H1 (cell line): ENCODE measurements around the gene YPEL2. TPM values are rescaled to one million over a fixed set of nuclear protein-coding genes. Genes with fewer than 3 reads are reported as not detected.

ENCODE experiments used
- CTCF ChIA-PET: fragments of 300-600 bp; sonication (Branson Sonifier 250); formaldehyde crosslinking; loops from one replicate; lab custom pipeline; 2021; ENCODE audit not compliant: partially characterized antibody; lab: Charles Lee
- POLR2A ChIA-PET: fragments of 300-600 bp; sonication (Branson Sonifier 250); formaldehyde crosslinking; loops from one replicate; lab custom pipeline; 2021; ENCODE audit warnings: inconsistent platforms; ENCODE audit not compliant: partially characterized antibody; lab: Charles Lee
- DNase-seq, 2 experiments: peaks; one replicate each; pipeline versions ENCODE4 v3.0.0 to v3.0.0-alpha.2; 2010 to 2022; ENCODE audit warnings: low spot score in 2 of 2, low read depth in 1 of 2, mixed read lengths in 1 of 2
- FAIRE-seq: peaks from 2 replicates; lab custom pipeline; 2011; peaks lifted over from hg19 to GRCh38; lab: Jason Lieb, UNC
- H2AFZ ChIP-seq: 2 replicates; pipeline ENCODE4 v1.8.1; 2012; ENCODE audit warnings: low read length, inconsistent platforms
- H2AK5ac ChIP-seq: 2 replicates; pipeline ENCODE4 v1.6.1; 2013; ENCODE audit warnings: low read depth, low read length
- H2BK120ac ChIP-seq: replicated peaks from 2 replicates; pipeline ENCODE3; 2013; ENCODE audit warnings: low read depth, low read length, inconsistent platforms
- H2BK12ac ChIP-seq: 2 replicates; pipeline ENCODE4 v1.6.1; 2013; ENCODE audit warnings: low read depth, low read length
- H2BK15ac ChIP-seq: 2 replicates; pipeline ENCODE4 v1.6.1; 2013; ENCODE audit warnings: low read length
- H2BK20ac ChIP-seq: 2 replicates; pipeline ENCODE4 v1.6.1; 2013; ENCODE audit warnings: low read length
- H2BK5ac ChIP-seq: 2 replicates; pipeline ENCODE4 v1.6.1; 2013; ENCODE audit warnings: low read depth, low read length
- H3K14ac ChIP-seq: 2 replicates; pipeline ENCODE4 v1.6.1; 2013; ENCODE audit warnings: inconsistent platforms; ENCODE audit not compliant: insufficient read length
- H3K18ac ChIP-seq: 2 replicates; pipeline ENCODE4 v1.6.1; 2013; ENCODE audit warnings: low read length; ENCODE audit errors: extremely low read depth
- H3K23ac ChIP-seq: 2 replicates; pipeline ENCODE4 v1.6.1; 2013; ENCODE audit warnings: inconsistent platforms; ENCODE audit not compliant: insufficient read length
- H3K23me2 ChIP-seq: 2 replicates; pipeline ENCODE4 v1.6.1; 2013; ENCODE audit warnings: low read depth, low read length
- H3K27ac ChIP-seq: 2 replicates; pipeline ENCODE4 v1.6.1; 2011; ENCODE audit warnings: low read depth, low read length, inconsistent platforms
- H3K27me3 ChIP-seq, 4 experiments: replicated peaks in 1 of 4; 1 replicate in 1 of 4; 2 replicates in 3 of 4; pipeline versions ENCODE4 v1.6.1 to v1.8.1; 2011 to 2013; ENCODE audit warnings: low read length in 3 of 4, mild to moderate bottlenecking in 3 of 4, inconsistent platforms in 2 of 4, mixed read lengths in 2 of 4, moderate library complexity in 1 of 4; ENCODE audit not compliant: control insufficient read depth in 3 of 4, insufficient read depth in 3 of 4; ENCODE audit errors: extremely low read depth in 1 of 4
- H3K36me3 ChIP-seq, 4 experiments: 2 replicates each; pipeline versions ENCODE4 v1.6.1 to v1.8.1; 2011 to 2013; ENCODE audit warnings: mild to moderate bottlenecking in 4 of 4, low read length in 3 of 4, moderate library complexity in 2 of 4, control low read depth in 1 of 4, inconsistent platforms in 1 of 4; ENCODE audit not compliant: insufficient read depth in 4 of 4, control insufficient read depth in 2 of 4
- H3K4ac ChIP-seq: replicated peaks from 2 replicates; pipeline ENCODE3; 2013; ENCODE audit warnings: low read length, low read depth, mixed read lengths, inconsistent platforms; ENCODE audit not compliant: insufficient read length
- H3K4me1 ChIP-seq, 4 experiments: replicated peaks in 1 of 4; 1 replicate in 1 of 4; 2 replicates in 3 of 4; pipeline versions ENCODE4 v1.6.1 to v1.8.1; 2011 to 2013; ENCODE audit warnings: low read length in 3 of 4, inconsistent platforms in 2 of 4, mixed read lengths in 1 of 4; ENCODE audit not compliant: insufficient read depth in 4 of 4, control insufficient read depth in 3 of 4
- H3K4me2 ChIP-seq, 2 experiments: 2 replicates each; pipeline versions ENCODE4 v1.6.1 to v1.8.1; 2011 to 2013; ENCODE audit warnings: low read depth in 2 of 2, low read length in 2 of 2, control low read depth in 1 of 2, inconsistent platforms in 1 of 2, mild to moderate bottlenecking in 1 of 2; ENCODE audit not compliant: insufficient read depth in 1 of 2
- H3K4me3 ChIP-seq, 4 experiments: fragments of 200-600, 300-600 bp in 1 of 4; sonication (generic), shearing (Covaris generic), sonication (Bioruptor Twin) in 1 of 4; 2 replicates each; pipeline versions ENCODE4 v1.5.1 to v1.8.1; 2011 to 2016; ENCODE audit warnings: low read length in 4 of 4, low read depth in 3 of 4, control low read depth in 2 of 4, inconsistent platforms in 2 of 4, mild to moderate bottlenecking in 2 of 4, mixed read lengths in 1 of 4, moderate library complexity in 1 of 4; ENCODE audit not compliant: insufficient read depth in 2 of 4; ENCODE audit errors: extremely low read depth in 1 of 4
- H3K56ac ChIP-seq: replicated peaks from 2 replicates; pipeline ENCODE3; 2013; ENCODE audit warnings: low read depth, mild to moderate bottlenecking, mixed read lengths, low read length, inconsistent platforms; ENCODE audit not compliant: insufficient read length
- H3K79me1 ChIP-seq: 2 replicates; pipeline ENCODE4 v1.6.1; 2013; ENCODE audit warnings: low read depth, low read length, control low read depth
- H3K79me2 ChIP-seq, 2 experiments: 2 replicates each; pipeline versions ENCODE4 v1.6.1 to v1.8.1; 2012 to 2013; ENCODE audit warnings: low read length in 2 of 2, mild to moderate bottlenecking in 2 of 2, inconsistent platforms in 1 of 2; ENCODE audit not compliant: insufficient read depth in 2 of 2, control insufficient read depth in 1 of 2
- H3K9ac ChIP-seq, 4 experiments: replicated peaks in 1 of 4; 1 replicate in 1 of 4; 2 replicates in 3 of 4; pipeline versions ENCODE4 v1.6.1 to v1.8.1; 2011 to 2013; ENCODE audit warnings: low read depth in 3 of 4, low read length in 3 of 4, control low read depth in 2 of 4, mild to moderate bottlenecking in 2 of 4, moderate library complexity in 2 of 4, inconsistent platforms in 1 of 4; ENCODE audit errors: extremely low read depth in 1 of 4
- H3K9me3 ChIP-seq, 2 experiments: 2 replicates each; pipeline versions ENCODE4 v1.6.1 to v1.8.1; 2012 to 2013; ENCODE audit warnings: mild to moderate bottlenecking in 2 of 2, moderate library complexity in 2 of 2, control low read depth in 1 of 2, inconsistent platforms in 1 of 2, low read depth in 1 of 2, low read length in 1 of 2, mixed read lengths in 1 of 2; ENCODE audit not compliant: insufficient read depth in 2 of 2
- H4K20me1 ChIP-seq, 2 experiments: replicated peaks in 1 of 2; 2 replicates each; pipeline versions ENCODE3 to v1.8.1; 2011 to 2013; ENCODE audit warnings: inconsistent platforms in 2 of 2, low read length in 2 of 2, mild to moderate bottlenecking in 1 of 2; ENCODE audit not compliant: insufficient read depth in 2 of 2, control insufficient read depth in 1 of 2
- H4K5ac ChIP-seq: 2 replicates; pipeline ENCODE4 v1.6.1; 2013; ENCODE audit warnings: low read length, low read depth, mixed read lengths, inconsistent platforms; ENCODE audit not compliant: insufficient read length
- H4K8ac ChIP-seq: 2 replicates; pipeline ENCODE4 v1.8.0; 2013; ENCODE audit warnings: mild to moderate bottlenecking, moderate library complexity, low read length, inconsistent platforms; ENCODE audit not compliant: insufficient read depth; ENCODE audit errors: extremely low read depth
- H4K91ac ChIP-seq: replicated peaks from 2 replicates; pipeline ENCODE3; 2013; ENCODE audit warnings: low read length, mixed read lengths, inconsistent platforms; ENCODE audit not compliant: insufficient read length
- BACH1 ChIP-seq: IDR thresholded peaks from 2 replicates; pipeline ENCODE4 v1.6.1; 2012; ENCODE audit warnings: low read length, improper control_type of control experiment
- EP300 ChIP-seq, 2 experiments: IDR thresholded peaks; 1 replicate in 1 of 2; 2 replicates in 1 of 2; pipeline ENCODE4 v1.6.1; 2011 to 2012; ENCODE audit warnings: low read depth in 2 of 2, low read length in 2 of 2, mild to moderate bottlenecking in 2 of 2, borderline replicate concordance in 1 of 2, inconsistent platforms in 1 of 2, moderate library complexity in 1 of 2
- HDAC2 ChIP-seq, 2 experiments: fragments of 300-600 bp in 1 of 2; sonication (generic) in 1 of 2; IDR thresholded peaks; 2 replicates each; pipeline ENCODE4 v1.6.1; 2011 to 2012; ENCODE audit warnings: low read depth in 2 of 2, low read length in 2 of 2, mild to moderate bottlenecking in 2 of 2, moderate library complexity in 2 of 2, borderline replicate concordance in 1 of 2, inconsistent platforms in 1 of 2
- POU5F1 ChIP-seq: IDR thresholded peaks from 2 replicates; pipeline ENCODE4 v1.6.1; 2011; ENCODE audit warnings: low read depth, mild to moderate bottlenecking, low read length, moderate library complexity
- RBBP5 ChIP-seq: IDR thresholded peaks from 2 replicates; pipeline ENCODE4 v1.7.1; 2012; ENCODE audit warnings: low read depth, mild to moderate bottlenecking, inconsistent platforms, low read length, moderate library complexity, borderline replicate concordance
- RFX5 ChIP-seq: IDR thresholded peaks from 2 replicates; pipeline ENCODE4 v1.6.1; 2011; ENCODE audit warnings: low read depth, low read length, improper control_type of control experiment, borderline replicate concordance
- SIX5 ChIP-seq: IDR thresholded peaks from 2 replicates; pipeline ENCODE4 v1.6.1; 2011; ENCODE audit warnings: mild to moderate bottlenecking, low read depth, low read length
- SP4 ChIP-seq: IDR thresholded peaks from 2 replicates; pipeline ENCODE4 v1.6.1; 2012; ENCODE audit warnings: low read length, inconsistent platforms
- SUZ12 ChIP-seq: fragments of 200-600 bp; sonication (generic); IDR thresholded peaks from 2 replicates; pipeline ENCODE4 v1.6.1; 2012; ENCODE audit warnings: mild to moderate bottlenecking, inconsistent platforms, low read length, moderate library complexity, mixed read lengths
- WGBS, 2 experiments: shearing (Covaris generic) in 1 of 2; methylation state at CpG; one replicate each; pipeline versions ENCODE4 v1.1.6 to v1.1.7; 2013 to 2015; ENCODE audit warnings: low lambda C conversion rate in 2 of 2, mixed read lengths in 2 of 2, inconsistent platforms in 1 of 2, low coverage in 1 of 2, missing lambda C conversion rate in 1 of 2; ENCODE audit not compliant: insufficient replicate concordance in 2 of 2, insufficient coverage in 1 of 2, insufficient read length in 1 of 2; ENCODE audit errors: extremely low coverage in 1 of 2, missing lambda C conversion rate in 1 of 2; 5-methylcytosine and 5-hydroxymethylcytosine counted together
- polyA plus RNA-seq, 7 experiments: library from polyadenylated mRNA; depleted of rRNA in 3 of 7; stranded (reverse) in 5 of 7; unstranded in 2 of 7; fragments of >200 nt in 5 of 7; fragments of 200-250 nt in 2 of 7; gene quantifications; 1 replicate in 5 of 7; 2 replicates in 1 of 7; 4 replicates in 1 of 7; pipeline versions ENCODE4 v1.2.1 to v1.2.3, GENCODE V29; 2011 to 2013; ENCODE audit warnings: missing spikeins in 2 of 7, mixed read lengths in 2 of 7
- total RNA-seq: library from RNA; stranded (reverse); fragmentation: NEBNext Ultra II Directional; extraction: Animal tissue kit (Norgen Biotek cat#: 25700); gene quantifications from 2 replicates; pipeline ENCODE4 v1.2.1, GENCODE V29; 2021

The YPEL2 gene
- total and polyA plus RNA-seq, 2 of the 8 experiments (the other 6 are each of a cell fraction or from before 2014, with no cell fraction given): 1.6 to 3.5 TPM

- Histone ChIP-seq H3K4me1 (peaks cover 0 to 5% (median 0%) of the 10 kb centered on the region in 4 experiments; a peak in 2 of 7 replicates), H2AK5ac (no peak overlapping the region), H3K18ac (no peak overlapping the region), H3K9me3 (no peaks in the 10 kb centered on the region), H3K4me3 (no peak overlapping the region), H3K23ac (no peak overlapping the region), H3K23me2 (no peaks in the 10 kb centered on the region), H3K14ac (no peak overlapping the region), H3K79me2 (no peaks in the 10 kb centered on the region), H3K56ac (no peak overlapping the region), H4K5ac (no peak overlapping the region), H3K36me3 (no peaks in the 10 kb centered on the region), H2BK12ac (no peak overlapping the region), H3K4ac (no peak overlapping the region), H4K8ac (no peak overlapping the region), H4K91ac (no peak overlapping the region), H3K27me3 (no peaks in the 10 kb centered on the region), H2BK15ac (no peak overlapping the region), H4K20me1 (no peaks in the 10 kb centered on the region), H2BK5ac (no peak overlapping the region), H2AFZ (0 out of 2 replicates have a peak overlapping the region, but pooled peaks have one; percentile 9), H3K4me2 (no peak overlapping the region), H3K79me1 (no peaks in the 10 kb centered on the region), H2BK120ac (no peak overlapping the region), H3K27ac (no peak overlapping the region), H2BK20ac (no peak overlapping the region), H3K9ac (no peak overlapping the region)
- FAIRE-seq (no peak), DNase-seq (no peak)
- WGBS, 2 experiments: 84% methylated on average over 7 of the region's 7 CpGs; no CpG with 5 or more reads in 1 of the 2 experiments
- CTCF ChIA-PET: interaction anchor here (0.6 to 14.0 kb wide), 27 partner anchors 10 to 276 kb away, joined by 3 to 299 read pairs (median 4); partner anchors contain the start of gene YPEL2
- POLR2A ChIA-PET: no interaction called here
- no peak for TF ChIP-seq SP4
- TF ChIP-seq BACH1: no peak
- no peak for TF ChIP-seq HDAC2 (IDR thresholded peaks at IDR 0.05; ENCODE audit: borderline replicate concordance in 1 of 2, low read depth in 2 of 2, low read length in 2 of 2)
- TF ChIP-seq SIX5: no peak
- TF ChIP-seq EP300 (IDR thresholded peaks at IDR 0.05; ENCODE audit: borderline replicate concordance in 1 of 2, low read depth in 2 of 2, low read length in 2 of 2): no peak
- TF ChIP-seq RBBP5: no peak
- TF ChIP-seq RFX5: no peak
- TF ChIP-seq SUZ12: no peak
- TF ChIP-seq POU5F1: no peak
Observed at GRCh38 chr17:59441464-59442096, 110.1 kb downstream of the YPEL2 start.
